CD4-positive, alpha-beta T cell (primary cell): Measurements from ENCODE around the gene CERK. TPM values are rescaled to one million over a fixed set of nuclear protein-coding genes. Genes with fewer than 3 reads are reported as not detected.

Source experiments
- ATAC-seq: fragments of 200-7000 bp; cut with Tn5 transposase; one replicate; pipeline ENCODE4 v1.10.0; 2022; ENCODE audit warnings: mild to moderate bottlenecking; ENCODE audit not compliant: poor library complexity
- CTCF ChIA-PET: fragments of 350-600 bp; sonication (Branson Sonifier 250); formaldehyde crosslinking; loops from one replicate; lab custom pipeline; 2021; ENCODE audit warnings: antibody characterized with exemption, inconsistent platforms; lab: Charles Lee
- POLR2A ChIA-PET: fragments of 350-600 bp; sonication (Branson Sonifier 250); formaldehyde crosslinking; loops from one replicate; lab custom pipeline; 2021; ENCODE audit warnings: antibody characterized with exemption, inconsistent platforms; lab: Charles Lee
- DNase-seq, 14 experiments: peaks; one replicate each; pipeline ENCODE4 v3.0.0-alpha.2; 2013 to 2020; ENCODE audit warnings: mixed read lengths in 2 of 14
- H3K27ac ChIP-seq, 2 donors: one replicate each; pipeline versions ENCODE4 v1.5.1 to v1.7.0; 2013; ENCODE audit warnings: low read length in 2 of 2, low read depth in 1 of 2, mild to moderate bottlenecking in 1 of 2
- H3K27me3 ChIP-seq, 2 experiments: 1 replicate in 1 of 2; 2 replicates in 1 of 2; pipeline versions ENCODE4 v1.6.1 to v1.7.0; 2013; ENCODE audit warnings: low read length in 2 of 2, control low read depth in 1 of 2, mild to moderate bottlenecking in 1 of 2, moderate library complexity in 1 of 2; ENCODE audit not compliant: insufficient read depth in 2 of 2, control insufficient read depth in 1 of 2
- H3K36me3 ChIP-seq: one replicate; pipeline ENCODE4 v1.6.1; 2013; ENCODE audit warnings: low read length, control low read depth; ENCODE audit not compliant: insufficient read depth
- H3K4me1 ChIP-seq: one replicate; pipeline ENCODE4 v1.6.1; 2013; ENCODE audit warnings: low read length, control low read depth; ENCODE audit not compliant: insufficient read depth
- H3K4me3 ChIP-seq: one replicate; pipeline ENCODE4 v1.5.1; 2013; ENCODE audit warnings: mild to moderate bottlenecking, low read length, moderate library complexity
- H3K9me3 ChIP-seq, 2 experiments: 1 replicate in 1 of 2; 2 replicates in 1 of 2; pipeline versions ENCODE4 v1.6.1 to v1.7.0; 2013; ENCODE audit warnings: low read length in 2 of 2, mild to moderate bottlenecking in 2 of 2, control low read depth in 1 of 2, moderate library complexity in 1 of 2; ENCODE audit not compliant: control insufficient read depth in 1 of 2, insufficient read depth in 1 of 2
- H3K27ac Mint-ChIP-seq: one replicate; pipeline ENCODE4 v1.8.0; 2020; ENCODE audit warnings: mixed read lengths
- H3K27me3 Mint-ChIP-seq: one replicate; pipeline ENCODE4 v1.8.0; 2021; ENCODE audit warnings: mixed read lengths
- H3K36me3 Mint-ChIP-seq: one replicate; pipeline ENCODE4 v1.8.0; 2021; ENCODE audit warnings: low read depth, mixed read lengths
- H3K4me1 Mint-ChIP-seq: one replicate; pipeline ENCODE4 v1.8.0; 2021; ENCODE audit warnings: low read depth, mixed read lengths
- H3K4me3 Mint-ChIP-seq: one replicate; pipeline ENCODE4 v1.8.0; 2020; ENCODE audit warnings: mild to moderate bottlenecking, mixed read lengths
- H3K9me3 Mint-ChIP-seq: one replicate; pipeline ENCODE4 v1.8.0; 2020; ENCODE audit warnings: mixed read lengths
- CTCF ChIP-seq: fragments of 200-600 bp; IDR thresholded peaks from one replicate; pipeline ENCODE4 v1.8.0; 2022; ENCODE audit warnings: antibody characterized with exemption, mild to moderate bottlenecking
- intact Hi-C, 2 experiments: fragments of 100-400 bp; cut with DNase I in 1 of 2; cut with micrococcal nuclease in 1 of 2; formaldehyde crosslinking; loops; one replicate each; pipeline versions ENCODE4 v1.15.1 to v1.9.0; 2023 to 2025; cut with DNase I, micrococcal nuclease
- total RNA-seq, 174 experiments: library from RNA in 2 of 174; stranded (reverse) in 2 of 174; gene quantifications; one replicate each; pipeline ENCODE4 v1.2.3 and lab custom pipeline; 2021 to 2026

The CERK gene
- total RNA-seq, 2 experiments from 2014 or later, result 84.6 to 88.5 TPM

GRCh38 chr22:46657996-46658947 lies 79.8 kb downstream of the CERK start:
- no peak for TF ChIP-seq CTCF
- no peak overlapping the region for H3K27ac Mint-ChIP-seq
- no peak overlapping the region for H3K4me3 Mint-ChIP-seq
- DNase-seq (no peak), ATAC-seq (no peak)
- Histone ChIP-seq H3K4me1 (peaks cover 36% of the 10 kb centered on the region), H3K4me3 (no peak overlapping the region), H3K27ac (no peak overlapping the region), H3K27me3 (no peaks in the 10 kb centered on the region), H3K36me3 (no peaks in the 10 kb centered on the region), H3K9me3 (no peaks in the 10 kb centered on the region)
- intact Hi-C loops, result loop anchor here in 1 of 2 experiments (5.0 kb wide), 1 partner anchor 56 kb away; no protein-coding TSS in a partner anchor
- H3K36me3 Mint-ChIP-seq, result no peaks in the 10 kb centered on the region
- no peaks in the 10 kb centered on the region for H3K27me3 Mint-ChIP-seq
- ChIA-PET POLR2A (no interaction called here), CTCF (no interaction called here)
- H3K4me1 Mint-ChIP-seq, result peaks cover 28% of the 10 kb centered on the region
- no peaks in the 10 kb centered on the region for H3K9me3 Mint-ChIP-seq

GRCh38 chr22:46657655-46657953 lies 80.4 kb downstream of the CERK start:
- no peak for DNase-seq
- no peak for ATAC-seq
- TF ChIP-seq CTCF, result no peak
- Histone ChIP-seq H3K4me3 (no peak overlapping the region), H3K27me3 (no peaks in the 10 kb centered on the region), H3K27ac (no peak overlapping the region), H3K36me3 (no peaks in the 10 kb centered on the region), H3K9me3 (no peaks in the 10 kb centered on the region), H3K4me1 (peaks cover 38% of the 10 kb centered on the region)
- Mint-ChIP-seq H3K4me1 (peaks cover 32% of the 10 kb centered on the region), H3K27ac (no peak overlapping the region), H3K9me3 (no peaks in the 10 kb centered on the region), H3K4me3 (no peak overlapping the region), H3K27me3 (no peaks in the 10 kb centered on the region), H3K36me3 (no peaks in the 10 kb centered on the region)
- CTCF ChIA-PET, result no interaction called here
- POLR2A ChIA-PET, result no interaction called here
- intact Hi-C loops, result loop anchor here in 1 of 2 experiments (5.0 kb wide), 1 partner anchor 55 kb away; no protein-coding TSS in a partner anchor

- CTCF ChIA-PET, result no interaction called here
- H3K27ac ChIP-seq, result no peak overlapping the region
- H3K36me3 Mint-ChIP-seq, result no peaks in the 10 kb centered on the region
- H3K27me3 Mint-ChIP-seq, result no peaks in the 10 kb centered on the region
- peaks cover 38% of the 10 kb centered on the region for H3K4me1 ChIP-seq
- no peak overlapping the region for H3K4me3 Mint-ChIP-seq
- H3K27me3 ChIP-seq, result no peaks in the 10 kb centered on the region
- H3K36me3 ChIP-seq, result no peaks in the 10 kb centered on the region
- peaks cover 33% of the 10 kb centered on the region for H3K4me1 Mint-ChIP-seq
- TF ChIP-seq CTCF, result no peak
- no peaks in the 10 kb centered on the region for H3K9me3 Mint-ChIP-seq
- POLR2A ChIA-PET, result no interaction called here
- intact Hi-C loops, result loop anchor here in 1 of 2 experiments (5.0 kb wide), 1 partner anchor 55 kb away; no protein-coding TSS in a partner anchor
- H3K4me3 ChIP-seq, result no peak overlapping the region
- H3K9me3 ChIP-seq, result no peaks in the 10 kb centered on the region
- no peak for ATAC-seq
- no peak for DNase-seq
- H3K27ac Mint-ChIP-seq, result no peak overlapping the region
These were observed 81.0 kb downstream of the CERK start for GRCh38 chr22:46656856-46657654.
